Stimulated activated CD4-positive, alpha-beta T cell treated with anti-CD3 and anti-CD28 coated beads, Interleukin-15, amount 100 ng/mL, for 1 hour (primary cell): ENCODE results near the gene COL23A1.

Experiments used
- DNase-seq, 2 donors: peaks; one replicate each; pipeline ENCODE4 v3.0.0-alpha.2; 2020; ENCODE audit warnings: low read depth in 1 of 2, low spot score in 1 of 2

The COL23A1 gene

DNA sequence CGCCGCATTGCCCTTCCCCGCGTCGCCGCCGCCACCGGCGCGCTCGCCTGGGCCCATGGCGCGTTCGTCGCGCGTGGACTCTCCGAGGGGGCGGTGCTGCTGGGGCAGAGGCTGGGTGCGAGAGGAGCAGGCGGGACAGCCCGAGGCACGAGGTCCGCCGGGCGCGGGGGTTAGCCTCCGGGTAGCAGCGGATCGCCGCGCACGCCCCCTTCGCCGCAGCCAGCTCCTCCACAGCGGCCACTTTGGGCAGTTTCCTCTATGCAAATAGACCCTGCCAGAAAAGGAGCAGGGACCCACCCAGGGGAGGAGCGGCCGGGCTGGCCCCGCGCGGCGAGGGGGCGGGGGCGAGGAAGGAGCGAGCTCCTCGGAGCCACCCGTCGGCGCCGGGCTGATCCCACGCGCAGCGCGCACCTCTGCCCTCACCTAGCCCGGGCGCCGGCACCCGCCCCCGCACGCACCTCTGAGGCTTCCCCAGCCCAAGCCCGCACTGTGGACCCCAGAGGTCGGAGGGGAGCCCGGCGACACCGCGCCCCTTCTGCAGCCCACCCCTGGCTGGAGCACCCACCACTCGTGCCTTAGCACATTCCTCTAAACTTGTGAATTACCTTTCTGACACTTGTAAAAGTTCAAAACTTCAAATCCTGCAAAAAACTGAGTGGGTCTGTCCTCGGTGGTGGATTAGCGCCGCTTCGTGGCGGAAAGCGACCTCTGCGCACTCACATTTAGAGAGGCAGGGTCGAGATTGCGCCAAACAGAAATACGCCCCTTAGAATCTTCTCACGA lies at the start of gene COL23A1:
TSS of gene COL23A1 (minus strand) at position 253 of the 783 bp plus-strand sequence.
- DNase-seq, result peak in 1 of 2 donors; percentile 21

- DNase-seq, result no peak
Measured at GRCh38 chr5:178637356-178638074, 47.3 kb upstream of the COL23A1 start.

DNA sequence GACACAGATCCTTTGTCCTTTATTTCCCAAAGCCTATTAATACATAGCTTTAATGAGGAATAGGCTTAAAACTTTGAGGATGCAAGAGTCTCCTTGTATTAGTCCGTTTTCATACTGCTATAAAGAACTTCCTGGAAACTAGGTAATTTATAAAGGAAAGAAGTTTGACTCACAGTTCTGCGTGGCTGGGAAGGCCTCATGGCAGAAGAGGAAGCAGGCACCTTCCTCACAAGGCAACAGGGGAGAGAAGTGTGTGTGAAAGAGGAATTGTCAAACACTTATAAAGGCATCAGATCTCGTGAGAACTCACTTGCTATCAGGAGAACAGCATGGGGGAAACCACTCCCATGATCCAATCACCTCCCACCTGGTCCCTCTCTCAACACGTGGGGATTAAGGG lies 42.1 kb upstream of the COL23A1 start:
- DNase-seq, result no peak

GRCh38 chr5:178630951-178631350 lies 40.8 kb upstream of the COL23A1 start:
- no peak for DNase-seq

DNA sequence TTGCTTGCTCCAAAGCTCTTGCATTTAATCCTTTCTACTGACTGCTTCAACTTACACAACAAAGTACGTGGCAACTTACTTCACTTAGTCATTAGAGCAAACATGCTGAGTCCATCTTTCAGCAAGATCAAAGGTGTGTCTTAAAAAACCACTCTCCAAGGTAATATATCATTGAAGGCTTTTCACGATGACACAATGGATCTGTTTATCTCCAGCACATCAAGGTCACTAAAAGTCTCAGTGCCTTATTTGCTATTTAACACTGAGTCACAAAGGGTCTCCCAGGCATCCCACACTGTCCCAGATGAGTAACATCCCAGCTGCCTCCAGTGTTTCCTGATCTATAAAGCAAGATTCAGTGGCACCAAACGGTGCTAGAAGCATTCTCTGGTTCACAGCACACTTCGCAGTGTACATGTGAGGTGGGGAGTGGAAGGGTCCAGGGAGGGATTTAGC lies 40.3 kb upstream of the COL23A1 start:
- no peak for DNase-seq

DNA sequence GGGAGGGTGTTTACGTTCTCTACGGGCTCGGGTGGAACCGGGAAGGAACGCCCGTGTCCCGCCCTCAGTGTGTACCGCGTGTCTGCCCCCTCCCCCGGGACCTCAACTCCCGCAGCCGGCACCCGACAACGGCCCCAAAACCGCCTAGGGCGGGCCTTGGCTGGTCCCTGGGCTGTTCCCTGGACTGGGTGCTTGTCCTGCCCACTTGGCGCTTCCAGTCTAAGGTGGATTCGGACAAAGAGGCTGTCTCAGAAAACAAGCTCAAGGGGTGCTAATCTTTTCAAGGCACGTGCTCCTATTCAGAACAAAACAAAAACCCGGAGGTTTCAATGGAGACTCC lies 37.0 kb upstream of the COL23A1 start:
- DNase-seq, result no peak

- DNase-seq, result peak; percentile 91 to 97
Measured at GRCh38 chr5:178626484-178627258, 36.5 kb upstream of the COL23A1 start, which contains the start of gene CLK4. Gene CLK4 (minus strand): TSS chr5:178627050. CDS start chr5:178623416, 3,634 bp downstream.

DNA sequence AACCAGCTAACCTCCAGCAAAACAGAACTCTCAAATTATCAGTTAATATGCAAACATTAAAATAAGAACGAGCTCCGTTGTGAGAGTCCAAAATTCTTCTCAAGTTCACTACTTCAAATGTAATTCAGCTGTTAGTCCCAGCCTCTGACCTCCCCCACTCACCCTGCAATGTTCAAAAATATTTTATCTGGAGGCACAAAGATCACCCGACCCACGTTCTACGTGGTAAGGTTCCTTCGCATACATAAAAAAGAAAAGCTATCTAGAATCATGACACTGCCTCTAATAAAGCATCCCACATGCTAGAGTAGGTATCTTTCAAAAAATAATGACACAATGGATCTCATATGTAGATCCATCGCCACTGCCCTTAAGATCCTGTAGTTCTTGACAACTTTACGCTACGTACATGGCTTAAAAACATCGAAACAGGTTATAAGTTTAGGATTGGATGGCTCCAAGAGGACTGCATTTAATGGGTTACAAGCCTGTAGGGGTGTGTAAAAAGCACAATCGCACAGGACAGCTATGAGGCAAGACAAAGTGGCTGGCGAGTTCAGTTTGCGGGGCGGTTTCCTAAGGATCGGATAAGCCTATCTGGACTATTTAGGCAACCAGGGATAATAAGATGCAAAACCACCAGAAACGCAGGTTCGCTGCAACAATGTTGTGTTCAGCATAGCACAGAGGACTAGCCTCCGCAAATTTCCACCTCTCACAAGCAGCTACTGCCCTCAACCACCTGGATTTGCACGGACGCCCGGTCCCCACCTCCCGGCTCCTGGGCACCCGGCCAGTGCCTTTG lies 35.7 kb upstream of the COL23A1 start:
- no peak for DNase-seq

DNA sequence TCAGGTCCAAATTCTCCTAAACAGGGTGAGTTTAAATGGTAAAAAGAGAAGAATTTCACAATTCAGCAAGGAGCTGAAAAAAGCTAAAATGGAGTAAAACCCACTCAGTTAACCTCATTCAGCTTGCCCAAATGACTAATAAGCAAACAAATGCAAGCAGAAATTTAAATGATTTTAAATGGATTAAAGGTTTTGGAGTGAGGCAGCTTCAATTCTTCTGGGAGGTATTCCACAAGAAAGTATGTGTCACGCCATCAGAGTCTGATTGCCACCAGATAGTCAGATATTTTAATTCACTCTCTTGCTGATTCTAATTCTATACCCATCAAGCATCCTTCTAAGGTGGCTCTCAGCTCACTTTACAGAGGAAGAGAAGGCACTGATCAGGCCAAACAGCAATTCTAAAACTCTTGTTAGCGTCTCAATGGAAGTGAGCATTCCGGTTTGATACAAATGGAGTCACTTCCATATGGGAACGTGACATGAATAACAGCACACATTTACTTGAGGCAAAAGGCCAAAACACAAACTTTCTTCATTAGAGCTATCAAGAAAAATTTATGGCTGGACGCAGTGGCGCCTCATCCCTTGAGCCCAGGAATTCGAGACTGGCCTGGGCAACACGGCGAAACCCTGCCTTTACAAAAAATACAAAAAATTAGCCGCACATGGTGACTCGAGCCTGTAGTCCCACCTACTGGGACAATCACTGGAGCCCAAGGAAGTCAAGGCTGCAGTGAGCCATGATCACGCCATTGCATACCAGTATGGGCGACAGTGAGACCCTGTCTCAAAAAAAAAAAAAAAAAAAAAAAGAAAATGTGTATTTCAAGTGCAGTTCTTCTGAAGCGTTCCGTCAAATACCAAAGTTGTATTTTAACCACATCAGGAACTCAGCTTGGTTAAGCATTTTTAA lies 34.7 kb upstream of the COL23A1 start:
- no peak for DNase-seq

DNA sequence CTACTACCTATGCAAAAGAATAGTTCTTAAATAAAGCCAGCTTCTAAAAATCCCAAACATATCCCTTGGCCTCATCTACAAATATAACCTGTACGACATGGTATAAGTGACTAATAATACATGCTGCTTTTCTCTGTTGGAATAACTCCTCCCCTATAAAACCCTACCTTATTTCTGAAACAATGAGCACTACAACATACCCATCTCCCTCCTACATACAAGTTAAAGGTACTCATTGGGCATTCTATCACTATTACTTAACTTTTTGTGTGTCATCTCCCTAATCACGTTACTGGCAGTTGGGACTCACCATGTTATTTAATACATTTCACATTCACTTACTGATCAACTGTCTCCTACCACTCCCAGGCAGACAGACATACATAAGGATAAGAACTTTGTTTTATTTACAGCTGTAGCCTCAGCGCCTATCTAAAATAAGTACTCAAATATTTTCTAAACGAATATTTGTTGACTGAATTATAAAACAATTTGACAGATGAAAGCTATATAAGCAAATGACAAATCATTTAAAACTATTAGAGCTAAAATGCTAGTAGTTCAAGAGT lies 32.6 kb upstream of the COL23A1 start:
- no peak for DNase-seq

- no peak for DNase-seq
Measured at GRCh38 chr5:178619390-178619789, 29.2 kb upstream of the COL23A1 start.

- no peak for DNase-seq
Measured at GRCh38 chr5:178612299-178612698, 22.1 kb upstream of the COL23A1 start.

DNA sequence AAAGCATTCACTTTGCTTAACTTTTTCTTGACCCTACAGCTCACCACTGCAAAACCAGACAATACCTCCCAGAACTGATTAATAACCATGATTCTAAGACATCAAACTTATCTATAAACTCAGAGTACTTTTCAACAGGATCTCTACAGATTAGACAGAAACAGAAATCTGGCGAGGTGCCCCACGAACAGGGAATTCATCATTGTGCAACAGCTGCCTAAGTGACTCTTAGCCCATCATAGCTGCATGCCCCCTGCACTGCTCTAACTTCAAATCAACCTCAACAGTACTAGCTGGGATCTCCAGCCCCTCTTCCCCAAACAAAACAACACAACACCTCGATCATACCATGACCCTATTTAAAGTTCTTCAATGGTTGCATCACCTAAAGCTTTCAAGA lies 16.1 kb upstream of the COL23A1 start:
- DNase-seq, result no peak

GRCh38 chr5:178605788-178606187 lies 15.6 kb upstream of the COL23A1 start:
- no peak for DNase-seq

- no peak for DNase-seq
Measured at GRCh38 chr5:178602752-178603151, 12.6 kb upstream of the COL23A1 start.

GRCh38 chr5:178595750-178596149 lies 5.6 kb upstream of the COL23A1 start:
- no peak for DNase-seq

- DNase-seq, result no peak
Measured at GRCh38 chr5:178595150-178595549, 5.0 kb upstream of the COL23A1 start.

GRCh38 chr5:178590924-178591423 lies 781 bp upstream of the COL23A1 start:
- no peak for DNase-seq
